Measurements from ENCODE around the gene OR1Q1.
"Not testable (repeated sequence)": the region's sequence is repeated elsewhere in the genome, so short reads cannot be mapped to it uniquely, and the experiment has no call there.

OR1Q1 gene

GRCh38 chr9:122614362-122614761, at the start of gene OR1Q1:
Gene OR1Q1 (plus strand): TSS chr9:122614738. CDS start chr9:122614738, 0 bp downstream.
- no peak for DNase-seq

GRCh38 chr9:122567901-122568300, 46.6 kb upstream of the OR1Q1 start:
- no peak for DNase-seq

GRCh38 chr9:122572456-122572855, 42.1 kb upstream of the OR1Q1 start:
- DNase-seq: no peak

- no peak for DNase-seq
Measured at GRCh38 chr9:122579874-122580273, 34.7 kb upstream of the OR1Q1 start.

GRCh38 chr9:122580360-122580759, 34.2 kb upstream of the OR1Q1 start:
- no peak for DNase-seq

GRCh38 chr9:122583284-122583683, 31.3 kb upstream of the OR1Q1 start, which contains the start of gene OR1L8:
Gene OR1L8 (minus strand): TSS chr9:122583384. CDS start chr9:122568477, 14,907 bp downstream.
- DNase-seq: not testable (repeated sequence)

GRCh38 chr9:122605691-122606090, 8.8 kb upstream of the OR1Q1 start:
- DNase-seq: no peak

GRCh38 chr9:122606587-122606986, 8.0 kb upstream of the OR1Q1 start:
- DNase-seq: no peak

GRCh38 chr9:122609804-122610203, 4.7 kb upstream of the OR1Q1 start:
- no peak for DNase-seq

- no peak for DNase-seq
Measured at GRCh38 chr9:122619996-122620395, 5.5 kb downstream of the OR1Q1 start.

GRCh38 chr9:122642226-122642625, 27.7 kb downstream of the OR1Q1 start:
- no peak for DNase-seq

- no peak for DNase-seq
Measured at GRCh38 chr9:122656378-122656777, 41.8 kb downstream of the OR1Q1 start.

GRCh38 chr9:122657527-122657926, 43.0 kb downstream of the OR1Q1 start, which contains the start of gene OR1B1:
Gene OR1B1 (minus strand): TSS chr9:122657627.
- DNase-seq: no peak

GRCh38 chr9:122661416-122661815, 46.9 kb downstream of the OR1Q1 start, which contains the start of gene OR1L1:
Gene OR1L1 (plus strand): TSS chr9:122661716. CDS start chr9:122661716, 0 bp downstream.
- DNase-seq: no peak

Measured in stimulated activated CD4-positive, alpha-beta T cell treated with anti-CD3 and anti-CD28 coated beads, Interleukin-4, amount 100 ng/mL, for 24 hours (primary cell).